Subcutaneous abdominal adipose tissue (tissue), 5 donors: ENCODE data around the gene CD86.
"Not testable (repeated sequence)": the region's sequence is repeated elsewhere in the genome, so short reads cannot be mapped to it uniquely, and the experiment has no call there.

Source experiments
- H3K27ac ChIP-seq: one replicate; pipeline ENCODE4 v1.7.0; 2013; ENCODE audit warnings: low read depth, mild to moderate bottlenecking, inconsistent platforms, low read length, moderate library complexity
- H3K27me3 ChIP-seq, 5 donors: one replicate each; pipeline ENCODE4 v1.7.0; 2013; ENCODE audit warnings: low read length in 5 of 5, inconsistent platforms in 1 of 5; ENCODE audit not compliant: control insufficient read depth in 5 of 5, insufficient read depth in 4 of 5
- H3K36me3 ChIP-seq, 5 donors: one replicate each; pipeline ENCODE4 v1.7.0; 2013; ENCODE audit warnings: low read length in 5 of 5; ENCODE audit not compliant: control insufficient read depth in 5 of 5, insufficient read depth in 5 of 5
- H3K4me1 ChIP-seq, 5 donors: one replicate each; pipeline ENCODE4 v1.7.0; 2013; ENCODE audit warnings: low read length in 5 of 5, mild to moderate bottlenecking in 3 of 5, moderate library complexity in 1 of 5; ENCODE audit not compliant: control insufficient read depth in 5 of 5, insufficient read depth in 5 of 5
- H3K4me3 ChIP-seq, 5 donors: one replicate each; pipeline ENCODE4 v1.7.0; 2013; ENCODE audit warnings: low read length in 5 of 5, low read depth in 1 of 5
- H3K9ac ChIP-seq, 5 donors: one replicate each; pipeline ENCODE4 v1.7.0; 2013; ENCODE audit warnings: low read length in 5 of 5, mild to moderate bottlenecking in 4 of 5, moderate library complexity in 3 of 5
- H3K9me3 ChIP-seq, 5 donors: one replicate each; pipeline ENCODE4 v1.7.0; 2013; ENCODE audit warnings: low read length in 5 of 5; ENCODE audit not compliant: control insufficient read depth in 5 of 5
- donor health status: healthy.
- donor health status: healthy.
- donor health status: healthy.
- donor health status: healthy.
- donor health status: healthy.

CD86 gene

DNA sequence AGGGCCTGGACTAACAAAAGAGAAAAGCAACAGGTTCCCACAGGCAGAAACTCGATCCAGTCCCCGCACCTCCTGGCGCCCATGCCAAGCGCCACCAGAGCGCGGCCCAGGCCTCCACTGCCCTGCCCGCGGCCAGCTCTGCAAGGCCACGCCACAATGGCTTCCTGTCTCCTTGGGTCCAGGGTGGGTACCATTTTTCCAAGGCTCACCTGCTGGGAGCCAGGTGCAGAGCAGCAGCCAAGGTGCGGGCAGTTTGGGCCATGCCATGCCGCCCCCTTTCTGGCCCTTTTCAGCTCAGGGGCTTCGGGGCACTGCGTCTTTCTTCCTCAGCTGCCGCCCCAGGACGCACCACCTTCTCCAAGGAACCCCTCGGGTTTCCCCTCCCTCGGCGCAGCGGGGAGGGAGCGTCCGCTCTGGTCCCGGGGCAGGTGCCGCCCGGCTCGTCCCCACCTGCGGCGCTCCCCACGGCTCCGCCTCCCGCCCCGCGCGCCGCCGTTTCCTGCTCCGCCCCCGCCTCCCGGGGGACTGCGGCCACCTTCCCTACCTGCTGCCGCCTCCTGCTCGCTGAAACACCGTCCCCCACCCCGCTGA, 33.3 kb upstream of the CD86 start, which contains the start of gene ILDR1:
ILDR1 (minus strand) TSS at position 437 of the 591 bp plus-strand sequence; CDS start at position 267, 170 bp downstream.
- H3K27ac ChIP-seq = no peak within 1 kb of the TSS
- peak within 1 kb of the TSS in 2 of 5 donors; percentile 15 to 52 for H3K4me3 ChIP-seq
- no peaks in the 10 kb centered on the region for H3K4me1 ChIP-seq
- H3K27me3 ChIP-seq = peaks cover 3 to 13% (median 8%) of the 10 kb centered on the region in 5 donors
- no peak within 1 kb of the TSS for H3K9ac ChIP-seq
- H3K9me3 ChIP-seq = no peaks in the 10 kb centered on the region
- no peaks in the 10 kb centered on the region for H3K36me3 ChIP-seq

DNA sequence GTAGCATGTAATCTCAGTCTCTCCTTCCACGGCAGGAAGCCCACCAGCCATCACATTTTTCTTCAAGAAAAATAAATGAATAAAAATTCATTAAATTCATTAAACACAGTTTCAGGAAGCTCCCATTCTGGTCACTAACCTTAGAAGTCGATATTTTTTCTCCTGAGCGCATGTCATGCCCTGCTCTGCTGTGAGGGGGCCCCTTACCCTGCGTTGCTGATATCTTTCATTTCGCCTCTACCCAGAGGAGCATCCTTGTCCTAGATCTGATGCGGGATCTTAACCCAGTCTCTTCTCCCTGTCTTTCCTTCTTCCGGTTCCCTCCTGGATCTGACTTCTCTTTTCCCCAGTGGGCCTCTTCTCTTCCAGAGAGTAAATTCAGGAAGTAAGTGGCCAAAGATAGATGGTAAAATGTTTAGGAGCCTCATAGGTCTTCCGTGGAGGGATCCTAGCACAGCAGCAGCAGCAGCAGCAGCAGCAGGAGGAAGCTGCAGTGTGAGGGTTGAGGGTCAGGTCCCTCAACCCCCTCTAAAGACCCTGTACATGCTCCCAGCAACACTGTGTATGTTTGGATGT, 31.7 kb upstream of the CD86 start:
- H3K27me3 ChIP-seq = peaks cover 3 to 13% (median 8%) of the 10 kb centered on the region in 5 donors
- no peaks in the 10 kb centered on the region for H3K36me3 ChIP-seq
- no peaks in the 10 kb centered on the region for H3K9me3 ChIP-seq
- H3K9ac ChIP-seq = no peak overlapping the region
- no peak overlapping the region for H3K4me3 ChIP-seq
- no peak overlapping the region for H3K27ac ChIP-seq
- H3K4me1 ChIP-seq = no peaks in the 10 kb centered on the region

DNA sequence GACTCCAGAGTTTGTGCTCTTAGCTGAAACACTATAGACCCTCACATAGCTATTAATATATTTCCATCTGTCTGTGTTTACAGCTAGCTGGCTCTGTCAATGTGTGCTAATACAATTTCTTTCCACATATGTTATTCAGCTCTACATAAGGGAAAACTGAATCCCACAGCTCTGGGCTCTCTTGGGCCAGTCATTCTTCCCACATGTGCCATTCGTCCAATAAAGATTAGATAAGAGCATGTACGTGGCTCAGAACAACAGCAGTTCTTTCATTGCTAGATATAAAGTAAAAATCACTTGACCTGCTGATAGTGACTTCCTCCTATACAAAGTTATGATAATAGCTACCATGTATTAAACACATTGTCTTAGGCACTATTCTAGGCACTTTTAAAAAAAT, 30.4 kb upstream of the CD86 start:
- H3K4me3 ChIP-seq = no peak overlapping the region
- no peak overlapping the region for H3K27ac ChIP-seq
- H3K9ac ChIP-seq = no peak overlapping the region
- H3K9me3 ChIP-seq = no peaks in the 10 kb centered on the region
- no peaks in the 10 kb centered on the region for H3K36me3 ChIP-seq
- peaks cover 3 to 13% (median 8%) of the 10 kb centered on the region in 5 donors for H3K27me3 ChIP-seq
- no peaks in the 10 kb centered on the region for H3K4me1 ChIP-seq

DNA sequence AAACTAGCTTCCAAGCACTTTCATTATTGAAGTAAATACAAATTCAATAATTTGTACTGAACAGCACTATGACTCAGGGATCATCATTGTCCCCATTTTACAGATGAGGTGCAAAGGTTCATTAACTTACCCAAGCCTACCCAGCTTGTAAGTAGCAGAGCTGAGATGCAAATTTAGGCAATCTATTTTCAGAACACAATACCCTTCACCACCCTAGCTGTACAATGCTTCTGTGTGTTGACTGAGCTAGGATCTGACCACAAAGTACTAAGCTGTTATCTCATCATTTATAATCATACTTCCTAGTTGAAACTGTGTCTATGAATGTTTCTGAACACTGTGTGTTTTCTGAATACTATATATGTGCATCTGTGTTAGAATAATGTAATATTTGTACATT, 29.9 kb upstream of the CD86 start:
- H3K9me3 ChIP-seq = no peaks in the 10 kb centered on the region
- peaks cover 3 to 13% (median 8%) of the 10 kb centered on the region in 5 donors for H3K27me3 ChIP-seq
- H3K4me3 ChIP-seq = no peak overlapping the region
- no peak overlapping the region for H3K9ac ChIP-seq
- no peaks in the 10 kb centered on the region for H3K4me1 ChIP-seq
- H3K27ac ChIP-seq = no peak overlapping the region
- no peaks in the 10 kb centered on the region for H3K36me3 ChIP-seq

DNA sequence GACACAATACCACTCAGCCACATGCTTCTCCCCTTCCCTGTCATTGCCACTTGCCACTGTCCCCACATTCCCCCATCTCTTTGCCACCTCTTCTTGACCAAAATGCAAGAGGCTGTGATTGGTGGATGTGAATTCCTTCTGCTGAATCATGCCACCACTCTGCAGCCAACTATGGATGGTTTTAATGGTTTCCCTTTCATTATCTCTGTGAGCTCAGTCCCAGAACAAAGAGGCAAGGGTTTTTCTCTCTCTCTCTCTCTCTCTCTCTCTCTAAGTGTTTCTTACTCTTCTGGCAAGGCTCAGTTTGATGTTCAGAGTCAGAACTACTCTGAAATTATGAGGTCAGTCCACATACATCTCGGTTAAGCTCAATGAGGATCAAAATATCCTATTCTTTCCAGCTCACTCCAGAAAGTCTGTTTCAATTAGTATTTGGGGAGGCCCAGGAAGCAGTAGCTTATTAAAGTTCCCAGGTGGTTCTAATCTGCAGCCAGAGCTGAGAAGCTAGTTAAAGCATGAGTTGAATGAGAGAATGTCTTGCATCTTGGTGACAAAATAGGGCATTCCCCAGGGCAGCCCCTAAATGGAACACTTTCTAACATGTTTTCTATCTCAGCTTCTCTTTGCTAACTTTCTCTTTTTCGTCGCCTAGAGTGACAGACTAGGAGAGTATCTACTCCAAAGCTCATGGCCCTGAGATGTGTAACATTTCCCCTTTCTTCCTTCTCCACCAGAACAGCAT, 24.6 kb upstream of the CD86 start:
- Histone ChIP-seq H3K27ac (no peak overlapping the region), H3K27me3 (no peaks in the 10 kb centered on the region), H3K9me3 (peaks cover 0 to 2% (median 0%) of the 10 kb centered on the region in 5 donors), H3K4me1 (no peaks in the 10 kb centered on the region), H3K36me3 (no peaks in the 10 kb centered on the region), H3K9ac (no peak overlapping the region), H3K4me3 (no peak overlapping the region)

DNA sequence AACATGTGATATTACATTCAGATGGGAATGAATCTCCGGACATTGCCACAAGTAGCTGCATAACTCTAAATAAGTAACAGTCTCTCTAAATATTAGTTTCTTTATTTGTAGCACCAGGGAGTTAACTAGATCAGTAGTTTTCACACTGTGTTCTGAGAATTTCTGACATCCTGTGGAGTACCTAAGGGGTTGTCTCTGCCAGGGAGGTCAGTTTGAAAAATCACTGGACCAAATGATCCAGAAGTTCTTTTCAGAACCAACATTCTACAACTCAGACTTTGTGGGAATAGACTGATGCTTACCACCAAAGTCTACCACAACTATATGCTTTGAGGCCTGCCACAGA, 24.1 kb upstream of the CD86 start:
- no peaks in the 10 kb centered on the region for H3K4me1 ChIP-seq
- H3K27me3 ChIP-seq = no peaks in the 10 kb centered on the region
- no peaks in the 10 kb centered on the region for H3K36me3 ChIP-seq
- H3K9me3 ChIP-seq = peaks cover 0 to 2% (median 0%) of the 10 kb centered on the region in 5 donors
- H3K9ac ChIP-seq = no peak overlapping the region
- H3K27ac ChIP-seq = no peak overlapping the region
- H3K4me3 ChIP-seq = no peak overlapping the region

DNA sequence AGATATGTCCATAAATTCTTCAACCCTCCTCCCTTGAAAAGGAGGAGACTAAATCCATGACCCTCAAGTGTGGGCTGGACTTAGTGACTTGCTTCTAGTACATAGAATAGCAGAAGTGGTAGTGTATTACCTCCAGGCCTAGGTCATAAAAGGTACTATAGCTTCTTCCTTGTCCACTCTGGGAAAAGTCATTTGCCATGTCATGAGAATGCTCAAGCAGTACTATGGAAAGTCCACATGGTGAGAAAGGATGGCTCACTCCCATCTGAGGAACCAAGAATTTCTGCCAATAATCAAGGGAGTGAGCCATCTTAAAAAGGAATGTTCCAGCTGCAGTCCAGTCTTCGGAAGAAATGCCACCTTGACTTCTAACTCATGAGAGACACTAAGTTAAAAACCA, 22.6 kb upstream of the CD86 start:
- no peaks in the 10 kb centered on the region for H3K4me1 ChIP-seq
- H3K9me3 ChIP-seq = peaks cover 0 to 10% (median 2%) of the 10 kb centered on the region in 5 donors
- H3K36me3 ChIP-seq = no peaks in the 10 kb centered on the region
- H3K27me3 ChIP-seq = no peaks in the 10 kb centered on the region
- H3K4me3 ChIP-seq = no peak overlapping the region
- H3K27ac ChIP-seq = no peak overlapping the region
- no peak overlapping the region for H3K9ac ChIP-seq

DNA sequence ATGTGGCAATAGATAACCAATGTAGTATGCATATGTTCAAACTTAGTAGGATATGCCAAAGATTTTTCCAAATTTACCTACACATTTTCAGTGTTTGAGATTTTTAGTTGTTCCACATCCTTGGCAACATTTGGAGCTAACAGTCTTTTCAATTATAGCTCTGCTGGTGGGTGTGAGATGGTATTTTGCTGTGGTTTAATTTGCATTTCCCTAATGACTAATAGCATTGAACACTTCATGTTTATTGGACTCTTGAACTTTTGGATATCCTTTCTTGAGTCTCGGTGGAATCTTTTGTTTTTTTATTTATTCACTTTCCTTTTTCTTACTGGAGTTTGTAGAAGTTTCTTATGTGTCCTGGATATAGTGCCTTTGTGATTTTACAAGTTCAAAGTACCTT, 22.1 kb upstream of the CD86 start:
- Histone ChIP-seq H3K27me3 (no peaks in the 10 kb centered on the region), H3K36me3 (no peaks in the 10 kb centered on the region), H3K9ac (no peak overlapping the region), H3K4me3 (no peak overlapping the region), H3K9me3 (peaks cover 0 to 10% (median 2%) of the 10 kb centered on the region in 5 donors), H3K27ac (no peak overlapping the region), H3K4me1 (no peaks in the 10 kb centered on the region)

DNA sequence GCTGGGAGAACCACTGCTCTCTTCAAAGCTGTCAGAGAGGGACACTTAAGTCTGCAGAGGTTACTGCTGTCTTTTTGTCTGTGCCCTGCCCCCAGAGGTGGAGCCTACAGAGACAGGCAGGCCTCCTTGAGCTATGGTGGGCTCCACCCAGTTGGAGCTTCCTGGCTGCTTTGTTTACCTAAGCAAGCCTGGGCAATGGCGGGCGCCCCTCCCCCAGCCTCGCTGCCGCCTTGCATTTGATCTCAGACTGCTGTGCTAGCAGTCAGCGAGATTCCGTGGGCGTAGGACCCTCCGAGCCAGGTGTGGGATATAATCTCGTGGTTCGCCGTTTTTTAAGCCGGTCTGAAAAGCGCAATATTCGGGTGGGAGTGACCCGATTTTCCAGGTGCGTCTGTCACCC, 7.9 kb upstream of the CD86 start:
- H3K9me3 ChIP-seq, H3K27me3 ChIP-seq, H3K9ac ChIP-seq, H3K4me3 ChIP-seq, H3K36me3 ChIP-seq, H3K27ac ChIP-seq, H3K4me1 ChIP-seq: not testable (repeated sequence)

DNA sequence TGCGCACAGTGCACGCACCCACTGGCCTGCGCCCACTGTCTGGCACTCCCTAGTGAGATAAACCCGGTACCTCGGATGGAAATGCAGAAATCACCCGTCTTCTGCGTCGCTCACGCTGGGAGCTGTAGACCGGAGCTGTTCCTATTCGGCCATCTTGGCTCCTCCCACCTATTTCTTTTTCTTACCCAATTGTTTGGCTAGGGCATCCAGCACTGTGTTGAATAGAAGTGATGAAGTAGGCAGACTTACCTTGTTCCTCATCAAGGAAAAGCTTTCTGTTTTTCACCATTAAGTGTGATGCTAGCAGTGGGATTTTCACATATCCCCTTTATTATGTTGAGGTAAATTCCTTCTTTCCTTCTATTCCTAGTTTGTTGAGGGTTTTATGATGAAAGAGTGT, 7.4 kb upstream of the CD86 start:
- H3K27me3 ChIP-seq, H3K36me3 ChIP-seq, H3K9me3 ChIP-seq, H3K9ac ChIP-seq, H3K4me3 ChIP-seq, H3K27ac ChIP-seq, H3K4me1 ChIP-seq: not testable (repeated sequence)
